ENCODE results near the gene STK16. TPM values are rescaled to one million over a fixed set of nuclear protein-coding genes. Genes with fewer than 3 reads are reported as not detected.

STK16 gene
- total and polyA plus RNA-seq, 2 of the 4 experiments (the other 2 are of a cell fraction) = 44.4 to 50.1 TPM

DNA sequence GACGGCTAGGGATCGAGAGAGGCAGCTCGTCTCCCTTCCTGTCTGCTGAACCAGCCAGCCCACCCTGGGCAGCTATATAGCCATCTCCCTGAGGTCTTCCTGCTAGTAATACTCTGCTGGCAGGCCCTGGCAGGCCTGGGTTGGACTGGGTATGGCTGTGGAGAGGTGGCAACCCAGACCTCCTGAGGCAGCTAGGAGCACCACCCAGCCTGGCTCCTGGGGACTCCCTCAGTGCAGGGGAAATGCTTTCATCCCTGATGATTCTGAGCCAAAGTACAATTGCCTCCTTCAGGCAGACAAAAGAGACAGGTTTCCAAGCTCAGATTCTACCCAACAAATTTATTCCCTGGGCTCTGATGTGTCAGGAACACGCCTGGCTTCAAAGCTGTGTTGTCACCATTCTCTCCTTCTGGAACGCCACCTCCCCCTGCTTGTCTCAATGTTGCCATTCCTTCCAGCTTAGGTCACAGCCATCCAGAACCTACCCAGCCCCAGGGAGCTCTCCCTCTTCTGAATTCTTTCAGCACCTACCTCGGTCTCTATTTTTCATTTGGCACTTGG, 29.2 kb downstream of the STK16 start:
- dilution Hi-C loops (cut with HindIII; ENCODE audit: low sequenced_read_pairs, unreplicated experiment) = no loop called here
- Histone ChIP-seq H2BK120ac (ENCODE audit: low read depth, low read length) (peak overlapping the region; percentile 87), H3K4me1 (ENCODE audit: control insufficient read depth, insufficient read depth, low read length) (peaks cover 20% of the 10 kb centered on the region), H4K8ac (ENCODE audit: low read depth in 2 of 2, low read length in 2 of 2) (peak overlapping the region; percentile 2 to 65; a peak in 3 of 4 replicates), H3K79me1 (ENCODE audit: low read depth in 1 of 2, low read length in 2 of 2) (no peaks in the 10 kb centered on the region; a peak in 1 of 4 replicates), H4K91ac (ENCODE audit: insufficient read depth, low read depth, low read length) (peak overlapping the region; percentile 84; the same call in 1 of the 2 replicates), H3K9me1 (ENCODE audit: insufficient read depth, low read length) (peaks cover 13% of the 10 kb centered on the region), H3K27ac (ENCODE audit: insufficient read depth, low read length) (peak overlapping the region; percentile 69), H2BK15ac (ENCODE audit: low read depth, low read length) (peak overlapping the region; percentile 68; the same call in 2 of the 3 replicates), H3K14ac (replicated peaks; ENCODE audit: low read depth, low read length) (peak overlapping the region; percentile 39), H2AK9ac (replicated peaks; ENCODE audit: low read depth, low read length, poor library complexity) (peak overlapping the region; percentile 94), H3K36me3 (ENCODE audit: control insufficient read depth, insufficient read depth, low read length) (no peaks in the 10 kb centered on the region), H2AFZ (replicated peaks; ENCODE audit: low read length, poor library complexity) (peak overlapping the region; percentile 82), H4K20me1 (ENCODE audit: insufficient read depth, low read length) (no peaks in the 10 kb centered on the region), H2BK5ac (ENCODE audit: low read depth, low read length, poor library complexity, severe bottlenecking) (peak overlapping the region; percentile 84), H3K27me3 (ENCODE audit: control insufficient read depth, insufficient read depth, low read length) (peaks cover 7% of the 10 kb centered on the region; the same call in 1 of the 2 replicates), H4K5ac (ENCODE audit: low read depth, low read length) (peak overlapping the region; percentile 75), H3K23ac (ENCODE audit: low read depth, low read length) (peak overlapping the region; percentile 21; the same call in 1 of the 2 replicates), H2BK20ac (ENCODE audit: low read depth, low read length) (peak overlapping the region; percentile 47), H3K56ac (ENCODE audit: extremely low read depth, insufficient read depth, low read length) (0 out of 2 replicates have a peak overlapping the region, but pooled peaks have one; percentile 3), H3K4ac (ENCODE audit: low read depth, low read length) (peak overlapping the region; percentile 77), H3K18ac (ENCODE audit: low read depth, low read length) (peak overlapping the region; percentile 68), H3K9me3 (ENCODE audit: control insufficient read depth, insufficient read depth, low read length) (no peaks in the 10 kb centered on the region), H3K9ac (ENCODE audit: low read depth, low read length) (peak overlapping the region; percentile 10; the same call in 1 of the 2 replicates), H3K4me2 (ENCODE audit: low read depth, low read length) (peak overlapping the region; percentile 72), H3K4me3 (ENCODE audit: insufficient read depth, low read depth, low read length) (no peak overlapping the region), H2AK5ac (ENCODE audit: low read depth, low read length) (peak overlapping the region; percentile 80)
- ATAC-seq (ENCODE audit: low read depth) (peak; percentile 19; the same call in 1 of the 2 replicates), DNase-seq (peak; percentile 81)
- TF ChIP-seq BHLHE40 (IDR thresholded peaks at IDR 0.05; ENCODE audit: low read depth, low read length) = peak; percentile 57; the same call in 1 of the 2 replicates
- TF ChIP-seq MAZ (IDR thresholded peaks at IDR 0.05; ENCODE audit: borderline replicate concordance, low read depth, low read length) = 0 out of 2 replicates have a peak, but pooled peaks have one; percentile 33
- no peak for TF ChIP-seq NFE2L2 (IDR thresholded peaks at IDR 0.05; ENCODE audit: low read depth, low read length)
- TF ChIP-seq, protein P1, sequence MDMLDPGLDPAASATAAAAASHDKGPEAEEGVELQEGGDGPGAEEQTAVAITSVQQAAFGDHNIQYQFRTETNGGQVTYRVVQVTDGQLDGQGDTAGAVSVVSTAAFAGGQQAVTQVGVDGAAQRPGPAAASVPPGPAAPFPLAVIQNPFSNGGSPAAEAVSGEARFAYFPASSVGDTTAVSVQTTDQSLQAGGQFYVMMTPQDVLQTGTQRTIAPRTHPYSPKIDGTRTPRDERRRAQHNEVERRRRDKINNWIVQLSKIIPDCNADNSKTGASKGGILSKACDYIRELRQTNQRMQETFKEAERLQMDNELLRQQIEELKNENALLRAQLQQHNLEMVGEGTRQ (IDR thresholded peaks at IDR 0.05; ENCODE audit: low read depth, low read length) = no peak
- TF ChIP-seq MXI1 (IDR thresholded peaks at IDR 0.05; ENCODE audit: borderline replicate concordance, low read depth, low read length) = 0 out of 2 replicates have a peak, but pooled peaks have one; percentile 55
- TF ChIP-seq RCOR1 (IDR thresholded peaks at IDR 0.05; ENCODE audit: insufficient replicate concordance, low read length) = peak; percentile 54
- TF ChIP-seq CEBPB (IDR thresholded peaks at IDR 0.05; ENCODE audit: low read depth, low read length) = peak; percentile 57; the same call in 1 of the 2 replicates
- WGBS, 2 experiments (ENCODE audit: extremely low coverage in 2 of 2, insufficient read length in 1 of 2) = 0% methylated on average over 2 of the region's 6 CpGs; no CpG with 5 or more reads in 1 of the 2 experiments
- POLR2A ChIA-PET (ENCODE audit: unreplicated experiment) = no interaction called here
- in situ Hi-C loops (cut with MboI; ENCODE audit: low sequenced_read_pairs) = no loop called here
- intact Hi-C loops (cut with micrococcal nuclease) = no loop called here
- CTCF ChIA-PET = interaction anchor here (1.2 kb wide), 1 partner anchor 21 kb away, joined by 6 read pairs; no protein-coding TSS in a partner anchor
- no TSS peak for BruUV-seq (replicated peaks)

Data from IMR-90 (cell line).